Naive B cell (primary cell): Measurements from ENCODE around the gene CNNM2. TPM values are rescaled to one million over a fixed set of nuclear protein-coding genes. Genes with fewer than 3 reads are reported as not detected.

Source experiments
- ATAC-seq, 2 donors: fragments of 150-1000 bp; cut with Tn5 transposase; 2 replicates each; pipeline ENCODE4 v1.10.0; 2021; ENCODE audit warnings: low read depth in 2 of 2, mild to moderate bottlenecking in 2 of 2, moderate library complexity in 2 of 2
- DNase-seq: peaks from one replicate; pipeline ENCODE4 v3.0.0; 2022
- H3K27ac Mint-ChIP-seq, 6 donors: one replicate each; pipeline ENCODE4 v1.8.0; 2020 to 2022; ENCODE audit warnings: mild to moderate bottlenecking in 6 of 6, mixed read lengths in 6 of 6, moderate library complexity in 5 of 6, inconsistent platforms in 2 of 6
- H3K27me3 Mint-ChIP-seq, 3 donors: one replicate each; pipeline ENCODE4 v1.8.0; 2021 to 2022; ENCODE audit warnings: mixed read lengths in 3 of 3, mild to moderate bottlenecking in 1 of 3
- H3K36me3 Mint-ChIP-seq, 2 donors: one replicate each; pipeline ENCODE4 v1.8.0; 2020 to 2022; ENCODE audit warnings: mixed read lengths in 2 of 2, inconsistent platforms in 1 of 2, mild to moderate bottlenecking in 1 of 2
- H3K4me1 Mint-ChIP-seq, 3 donors: one replicate each; pipeline ENCODE4 v1.8.0; 2020 to 2022; ENCODE audit warnings: mixed read lengths in 3 of 3, inconsistent platforms in 1 of 3, mild to moderate bottlenecking in 1 of 3, moderate library complexity in 1 of 3
- H3K4me3 Mint-ChIP-seq, 8 donors: one replicate each; pipeline ENCODE4 v1.8.0; 2020 to 2022; ENCODE audit warnings: mild to moderate bottlenecking in 8 of 8, mixed read lengths in 8 of 8, moderate library complexity in 8 of 8, inconsistent platforms in 2 of 8
- H3K9me3 Mint-ChIP-seq, 7 donors: one replicate each; pipeline ENCODE4 v1.8.0; 2020 to 2022; ENCODE audit warnings: mixed read lengths in 7 of 7, mild to moderate bottlenecking in 5 of 7, inconsistent platforms in 2 of 7, moderate library complexity in 1 of 7
- polyA plus RNA-seq, 6 donors: library from polyadenylated mRNA; unstranded; fragments of 300-500 nt; fragmentation: Illumina TruSeq; gene quantifications; one replicate each; pipeline ENCODE4 v1.2.3, GENCODE V29; 2021; ENCODE audit warnings: low read depth in 6 of 6

CNNM2 gene
- polyA plus RNA-seq, 6 donors from 2014 or later = 4.4 to 7.5 (median 6.0) TPM

- peaks cover 0 to 2% (median 0%) of the 10 kb centered on the region in 7 donors for H3K9me3 Mint-ChIP-seq
- H3K27me3 Mint-ChIP-seq = no peaks in the 10 kb centered on the region
- H3K36me3 Mint-ChIP-seq = peaks cover 0 to 9% of the 10 kb centered on the region in 2 donors
- no peak overlapping the region for H3K4me3 Mint-ChIP-seq
- no peak for DNase-seq
- H3K4me1 Mint-ChIP-seq = peaks cover 7 to 9% (median 9%) of the 10 kb centered on the region in 3 donors
- H3K27ac Mint-ChIP-seq = peak overlapping the region in 1 of 6 donors; percentile 21
- ATAC-seq = no peak
Measured at GRCh38 chr10:102931643-102932042, 13.5 kb downstream of the CNNM2 start.

DNA sequence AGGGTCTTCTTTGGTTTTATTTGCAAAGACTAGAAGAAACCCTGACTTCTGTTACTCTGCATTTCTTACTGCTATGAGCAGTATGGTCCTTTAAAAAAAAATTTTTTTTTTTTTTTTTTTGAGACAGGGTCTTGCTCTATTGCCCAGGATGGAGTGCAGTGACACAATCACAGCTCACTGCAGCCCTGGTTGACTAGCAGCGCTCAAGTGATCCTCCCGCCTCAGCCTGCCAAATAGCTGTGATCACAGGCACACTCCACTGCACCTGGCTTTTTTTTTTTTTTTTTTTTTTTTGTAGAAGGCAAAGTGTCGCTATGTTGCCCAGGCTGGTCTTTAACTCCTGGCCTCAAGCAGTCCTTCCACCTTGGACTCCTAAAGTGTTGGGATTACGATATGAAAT, 17.4 kb downstream of the CNNM2 start:
- Mint-ChIP-seq H3K27me3 (no peaks in the 10 kb centered on the region), H3K4me1 (peaks cover 0 to 4% (median 4%) of the 10 kb centered on the region in 3 donors), H3K4me3 (no peak overlapping the region), H3K9me3 (peaks cover 0 to 2% (median 0%) of the 10 kb centered on the region in 7 donors), H3K36me3 (peaks cover 0 to 9% of the 10 kb centered on the region in 2 donors), H3K27ac (no peak overlapping the region)
- DNase-seq (no peak), ATAC-seq (no peak)

DNA sequence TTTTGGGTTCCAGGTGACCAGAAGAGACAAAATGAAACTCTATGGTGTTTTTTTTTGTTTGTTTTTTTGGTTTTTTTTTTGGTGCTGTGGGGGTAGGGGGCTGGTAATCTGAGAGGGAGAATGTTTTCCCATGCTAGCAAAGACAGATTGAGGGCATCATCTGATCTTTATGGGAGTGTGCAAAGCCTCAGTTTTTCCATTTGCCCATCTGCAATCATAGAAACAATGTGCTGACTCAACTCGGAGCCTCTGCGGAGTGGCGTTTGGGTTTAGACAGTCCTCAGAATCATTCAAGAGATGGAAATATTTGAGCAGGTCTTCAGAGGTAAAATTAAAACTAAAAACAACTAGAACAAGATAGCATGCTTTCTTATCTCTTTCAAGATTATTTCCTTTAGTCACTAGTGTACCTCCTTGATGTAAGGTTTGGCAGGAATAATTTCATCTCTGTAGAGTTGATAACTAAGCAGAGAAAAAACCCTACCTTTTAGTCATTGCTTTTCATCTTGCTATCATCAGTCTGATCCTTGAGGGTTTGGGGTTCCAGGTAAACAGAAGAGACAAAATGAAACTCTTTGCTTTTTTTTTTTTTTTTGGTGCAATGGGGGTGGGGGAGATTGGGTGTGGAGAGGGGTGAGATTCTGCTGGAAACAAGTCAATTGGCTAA, 18.0 kb downstream of the CNNM2 start:
- H3K4me3 Mint-ChIP-seq = no peak overlapping the region
- DNase-seq = no peak
- peaks cover 0 to 2% (median 0%) of the 10 kb centered on the region in 7 donors for H3K9me3 Mint-ChIP-seq
- H3K27me3 Mint-ChIP-seq = no peaks in the 10 kb centered on the region
- H3K36me3 Mint-ChIP-seq = peaks cover 0 to 9% of the 10 kb centered on the region in 2 donors
- peak overlapping the region in 2 of 6 donors; percentile 30 to 36 for H3K27ac Mint-ChIP-seq
- ATAC-seq = no peak
- peaks cover 0 to 4% (median 4%) of the 10 kb centered on the region in 3 donors for H3K4me1 Mint-ChIP-seq

DNA sequence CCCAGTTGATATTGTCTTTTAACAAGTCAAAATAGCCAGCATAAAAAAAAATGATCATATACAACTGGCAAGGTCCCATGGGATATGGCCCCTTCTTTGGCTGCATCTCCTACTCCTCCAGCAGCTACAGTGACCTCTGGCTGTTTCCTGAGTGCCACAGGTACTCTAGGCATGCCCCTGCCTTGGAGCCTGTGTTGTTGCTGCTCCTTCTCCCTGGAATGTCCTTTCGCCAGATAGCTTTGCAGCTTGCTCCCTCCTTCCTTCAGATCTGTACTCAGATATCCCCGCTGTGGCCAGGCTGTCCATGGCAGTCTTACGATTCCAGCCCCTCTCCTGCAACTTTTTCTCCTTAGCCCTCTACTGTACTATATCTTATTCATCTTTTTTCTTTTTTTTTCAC, 23.3 kb downstream of the CNNM2 start:
- no peak for ATAC-seq
- no peaks in the 10 kb centered on the region for H3K9me3 Mint-ChIP-seq
- peak overlapping the region in 1 of 8 donors; percentile 2 for H3K4me3 Mint-ChIP-seq
- DNase-seq = no peak
- no peaks in the 10 kb centered on the region for H3K27me3 Mint-ChIP-seq
- H3K36me3 Mint-ChIP-seq = no peaks in the 10 kb centered on the region
- peaks cover 0 to 7% (median 0%) of the 10 kb centered on the region in 3 donors for H3K4me1 Mint-ChIP-seq
- H3K27ac Mint-ChIP-seq = peak overlapping the region in 1 of 6 donors; percentile 13

DNA sequence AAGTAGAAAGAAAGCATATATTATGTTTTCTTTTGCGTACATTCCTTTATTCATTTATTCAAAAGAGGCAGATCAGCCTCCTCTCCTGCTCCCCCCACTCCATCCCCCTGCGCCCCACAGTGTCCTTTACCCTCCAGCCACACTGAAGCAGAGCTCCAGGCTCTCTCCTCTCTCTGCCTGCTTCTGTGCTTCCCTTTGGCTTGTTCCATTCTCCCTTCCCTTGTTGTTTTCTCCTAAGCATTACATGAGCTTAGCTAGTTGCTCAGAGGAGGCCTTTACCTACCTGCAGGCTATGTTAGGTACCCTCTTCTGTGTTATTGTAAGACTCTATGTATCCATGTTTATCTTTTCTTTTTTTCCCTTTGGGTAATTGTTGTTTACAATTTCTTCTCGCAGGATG, 27.4 kb downstream of the CNNM2 start:
- no peaks in the 10 kb centered on the region for H3K36me3 Mint-ChIP-seq

GRCh38 chr10:102945962-102946361, 27.9 kb downstream of the CNNM2 start:
- ATAC-seq (no peak), DNase-seq (no peak)
- Mint-ChIP-seq H3K4me1 (peaks cover 0 to 4% (median 0%) of the 10 kb centered on the region in 3 donors), H3K27me3 (no peaks in the 10 kb centered on the region), H3K4me3 (no peak overlapping the region), H3K27ac (peak overlapping the region in 1 of 6 donors; percentile 5), H3K9me3 (no peaks in the 10 kb centered on the region), H3K36me3 (no peaks in the 10 kb centered on the region)

More for the DNA sequence above, 27.4 kb downstream of the CNNM2 start:
- no peak for DNase-seq
- no peak for ATAC-seq
- H3K27me3 Mint-ChIP-seq = no peaks in the 10 kb centered on the region
- H3K4me1 Mint-ChIP-seq = peaks cover 0 to 4% (median 0%) of the 10 kb centered on the region in 3 donors
- H3K9me3 Mint-ChIP-seq = no peaks in the 10 kb centered on the region
- H3K4me3 Mint-ChIP-seq = no peak overlapping the region
- peak overlapping the region in 1 of 6 donors; percentile 70 for H3K27ac Mint-ChIP-seq

- no peak for ATAC-seq
- Mint-ChIP-seq H3K9me3 (no peaks in the 10 kb centered on the region), H3K27ac (no peak overlapping the region), H3K4me3 (no peak overlapping the region), H3K36me3 (no peaks in the 10 kb centered on the region), H3K27me3 (no peaks in the 10 kb centered on the region), H3K4me1 (no peaks in the 10 kb centered on the region)
- DNase-seq = no peak
Measured at GRCh38 chr10:102946992-102947391, 28.9 kb downstream of the CNNM2 start.

- ATAC-seq = no peak
- no peaks in the 10 kb centered on the region for H3K27me3 Mint-ChIP-seq
- H3K9me3 Mint-ChIP-seq = no peaks in the 10 kb centered on the region
Measured at GRCh38 chr10:102948176-102948575, 30.1 kb downstream of the CNNM2 start.

GRCh38 chr10:102948786-102949185, 30.7 kb downstream of the CNNM2 start:
- no peaks in the 10 kb centered on the region for H3K4me1 Mint-ChIP-seq
- DNase-seq = no peak
- H3K27me3 Mint-ChIP-seq = no peaks in the 10 kb centered on the region
- H3K9me3 Mint-ChIP-seq = no peaks in the 10 kb centered on the region
- ATAC-seq = no peak
- no peak overlapping the region for H3K4me3 Mint-ChIP-seq
- no peaks in the 10 kb centered on the region for H3K36me3 Mint-ChIP-seq
- no peak overlapping the region for H3K27ac Mint-ChIP-seq

More at GRCh38 chr10:102948176-102948575, 30.1 kb downstream of the CNNM2 start:
- H3K36me3 Mint-ChIP-seq = no peaks in the 10 kb centered on the region
- DNase-seq = no peak
- H3K4me1 Mint-ChIP-seq = no peaks in the 10 kb centered on the region
- H3K4me3 Mint-ChIP-seq = no peak overlapping the region
- peak overlapping the region in 1 of 6 donors; percentile 16 for H3K27ac Mint-ChIP-seq

- Mint-ChIP-seq H3K4me1 (no peaks in the 10 kb centered on the region), H3K9me3 (peaks cover 0 to 2% (median 0%) of the 10 kb centered on the region in 7 donors), H3K27me3 (no peaks in the 10 kb centered on the region), H3K4me3 (no peak overlapping the region), H3K36me3 (peaks cover 0 to 6% of the 10 kb centered on the region in 2 donors), H3K27ac (no peak overlapping the region)
- no peak for DNase-seq
- ATAC-seq = no peak
Measured at GRCh38 chr10:102949916-102950315, 31.8 kb downstream of the CNNM2 start.

DNA sequence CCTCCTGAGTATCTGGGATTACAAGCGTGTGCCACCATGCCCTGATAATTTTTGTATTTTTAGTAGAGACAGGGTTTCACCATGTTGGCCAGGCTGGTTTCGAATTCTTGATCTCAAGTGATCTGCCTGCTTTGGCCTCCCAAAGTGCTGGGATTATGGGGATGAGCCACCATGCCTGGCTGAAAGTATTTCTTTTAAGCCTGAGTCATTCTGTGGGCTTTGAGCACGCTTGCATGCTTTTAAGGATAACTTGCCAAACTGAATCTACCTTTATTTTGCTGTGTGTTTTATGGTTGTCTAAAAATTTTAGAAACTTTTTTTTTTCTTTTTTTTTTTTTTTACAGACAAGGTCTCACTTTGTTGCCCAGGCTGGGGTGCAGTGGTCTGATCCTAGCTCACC, 33.2 kb downstream of the CNNM2 start:
- DNase-seq (no peak), ATAC-seq (no peak)
- Mint-ChIP-seq H3K27ac (no peak overlapping the region), H3K27me3 (no peaks in the 10 kb centered on the region), H3K9me3 (peaks cover 0 to 2% (median 0%) of the 10 kb centered on the region in 7 donors), H3K4me1 (no peaks in the 10 kb centered on the region), H3K4me3 (no peak overlapping the region), H3K36me3 (peaks cover 0 to 6% of the 10 kb centered on the region in 2 donors)

GRCh38 chr10:102959360-102959759, 41.3 kb downstream of the CNNM2 start:
- no peak overlapping the region for H3K4me3 Mint-ChIP-seq
- no peaks in the 10 kb centered on the region for H3K27me3 Mint-ChIP-seq
- H3K36me3 Mint-ChIP-seq = peaks cover 0 to 6% of the 10 kb centered on the region in 2 donors
- peaks cover 0 to 2% (median 0%) of the 10 kb centered on the region in 7 donors for H3K9me3 Mint-ChIP-seq
- ATAC-seq = no peak
- H3K27ac Mint-ChIP-seq = peak overlapping the region in 1 of 6 donors; percentile 7
- H3K4me1 Mint-ChIP-seq = no peaks in the 10 kb centered on the region
- no peak for DNase-seq

DNA sequence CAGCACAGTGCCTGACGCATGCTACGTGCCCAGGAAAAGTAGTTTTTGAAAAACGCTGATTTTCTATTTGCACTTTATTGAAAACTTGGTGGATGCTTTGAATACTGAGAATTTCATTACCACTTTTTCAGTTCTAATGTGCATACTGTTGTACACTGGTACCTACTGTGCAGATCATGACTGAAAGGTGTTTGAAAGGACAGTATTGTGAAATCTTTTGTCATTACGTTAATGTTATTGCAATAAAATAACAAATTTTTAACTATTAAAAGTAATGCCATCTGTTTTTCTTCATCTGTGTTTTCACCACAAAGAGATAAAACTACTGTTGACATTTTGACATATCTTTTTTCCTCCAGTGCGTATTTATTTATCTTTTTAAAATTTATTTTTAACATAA, 42.1 kb downstream of the CNNM2 start:
- Mint-ChIP-seq H3K4me3 (no peak overlapping the region), H3K27ac (no peak overlapping the region), H3K36me3 (no peaks in the 10 kb centered on the region), H3K4me1 (no peaks in the 10 kb centered on the region), H3K9me3 (no peaks in the 10 kb centered on the region), H3K27me3 (no peaks in the 10 kb centered on the region)
- ATAC-seq (no peak), DNase-seq (no peak)

- no peaks in the 10 kb centered on the region for H3K4me1 Mint-ChIP-seq
- DNase-seq (no peak), ATAC-seq (no peak)
- H3K27ac Mint-ChIP-seq = no peak overlapping the region
- H3K4me3 Mint-ChIP-seq = no peak overlapping the region
- no peaks in the 10 kb centered on the region for H3K27me3 Mint-ChIP-seq
- H3K9me3 Mint-ChIP-seq = no peaks in the 10 kb centered on the region
- H3K36me3 Mint-ChIP-seq = no peaks in the 10 kb centered on the region
Measured at GRCh38 chr10:102962267-102962666, 44.2 kb downstream of the CNNM2 start.
